GM10266 (cell line): ENCODE data around the gene PITPNC1.

ENCODE experiments used
- DNase-seq: peaks from one replicate; pipeline ENCODE4 v3.0.0; 2012; ENCODE audit errors: extremely low spot score
- TF ChIP-seq, protein P1 (sequence below): IDR thresholded peaks from 2 replicates; pipeline ENCODE4 v1.5.1; 2012; ENCODE audit warnings: mild to moderate bottlenecking, low read depth; ENCODE audit not compliant: control insufficient read depth, insufficient read depth; ENCODE audit errors: missing control alignments

PITPNC1 gene

GRCh38 chr17:67502151-67502550 lies 125.1 kb downstream of the PITPNC1 start:
- DNase-seq: no peak
- TF ChIP-seq, protein P1, sequence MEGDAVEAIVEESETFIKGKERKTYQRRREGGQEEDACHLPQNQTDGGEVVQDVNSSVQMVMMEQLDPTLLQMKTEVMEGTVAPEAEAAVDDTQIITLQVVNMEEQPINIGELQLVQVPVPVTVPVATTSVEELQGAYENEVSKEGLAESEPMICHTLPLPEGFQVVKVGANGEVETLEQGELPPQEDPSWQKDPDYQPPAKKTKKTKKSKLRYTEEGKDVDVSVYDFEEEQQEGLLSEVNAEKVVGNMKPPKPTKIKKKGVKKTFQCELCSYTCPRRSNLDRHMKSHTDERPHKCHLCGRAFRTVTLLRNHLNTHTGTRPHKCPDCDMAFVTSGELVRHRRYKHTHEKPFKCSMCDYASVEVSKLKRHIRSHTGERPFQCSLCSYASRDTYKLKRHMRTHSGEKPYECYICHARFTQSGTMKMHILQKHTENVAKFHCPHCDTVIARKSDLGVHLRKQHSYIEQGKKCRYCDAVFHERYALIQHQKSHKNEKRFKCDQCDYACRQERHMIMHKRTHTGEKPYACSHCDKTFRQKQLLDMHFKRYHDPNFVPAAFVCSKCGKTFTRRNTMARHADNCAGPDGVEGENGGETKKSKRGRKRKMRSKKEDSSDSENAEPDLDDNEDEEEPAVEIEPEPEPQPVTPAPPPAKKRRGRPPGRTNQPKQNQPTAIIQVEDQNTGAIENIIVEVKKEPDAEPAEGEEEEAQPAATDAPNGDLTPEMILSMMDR: no peak

GRCh38 chr17:67503184-67503583 lies 126.1 kb downstream of the PITPNC1 start:
- DNase-seq: no peak
- TF ChIP-seq, protein P1: no peak

- TF ChIP-seq, protein P1: no peak
- no peak for DNase-seq
These were observed 126.7 kb downstream of the PITPNC1 start for GRCh38 chr17:67503739-67504138.

GRCh38 chr17:67504182-67504581 lies 127.1 kb downstream of the PITPNC1 start:
- DNase-seq: no peak
- TF ChIP-seq, protein P1: no peak

- TF ChIP-seq, protein P1: no peak
- no peak for DNase-seq
These were observed 129.9 kb downstream of the PITPNC1 start for GRCh38 chr17:67506966-67507365.

GRCh38 chr17:67509390-67510287 lies 132.6 kb downstream of the PITPNC1 start:
- DNase-seq: no peak
- TF ChIP-seq, protein P1: no peak

DNA sequence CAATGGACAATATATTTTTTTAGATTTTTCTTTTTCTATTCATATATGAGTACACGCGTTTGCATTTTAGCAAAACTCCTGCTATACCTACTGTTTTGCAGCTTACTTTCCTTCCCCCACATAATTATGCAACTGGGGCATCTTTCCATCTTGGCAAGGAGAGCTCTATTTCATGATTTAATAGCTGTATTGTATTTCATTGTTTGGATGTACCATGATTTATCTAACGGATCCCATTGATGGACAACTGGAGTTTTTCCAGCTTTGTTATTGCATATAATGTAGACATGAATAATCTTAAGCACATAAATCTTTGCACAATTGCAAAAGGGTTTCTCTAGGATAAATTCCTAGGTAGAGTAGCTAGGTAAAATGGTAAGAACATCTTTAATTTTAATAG lies 133.9 kb downstream of the PITPNC1 start:
- no peak for DNase-seq

More for the DNA sequence above, 133.9 kb downstream of the PITPNC1 start:
- TF ChIP-seq, protein P1: no peak
